Measurements from ENCODE around the gene UMODL1.

- TF ChIP-seq EZH2 (IDR thresholded peaks at IDR 0.05) (no peak), POLR2AphosphoS5 (IDR thresholded peaks at IDR 0.05; ENCODE audit: borderline replicate concordance, low read depth, low read length) (no peak), FOXP2 (optimal IDR thresholded peaks at IDR 0.05; ENCODE audit: control extremely low read depth, extremely low read length, insufficient read depth) (no peak)
Measured at GRCh38 chr21:42163511-42163863, 92.4 kb downstream of the UMODL1 start.
